HCT116 (cell line): ENCODE measurements around the gene YAP1. TPM values are rescaled to one million over a fixed set of nuclear protein-coding genes. Genes with fewer than 3 reads are reported as not detected.

Experiments
- ATAC-seq: fragments of 200-7000 bp; cut with Tn5 transposase; 2 replicates; pipeline ENCODE4 v1.9.1; 2020; ENCODE audit warnings: mild to moderate bottlenecking, moderate library complexity
- BruUV-seq: library from RNA; stranded (reverse); fragments of 400-500 nt; replicated peaks from 2 replicates; lab custom pipeline; 2021; lab: Mats Ljungman, UMichigan
- CTCF ChIA-PET: fragments of 300-600 bp; sonication (Branson Sonifier 250); formaldehyde crosslinking; loops from one replicate; lab custom pipeline; 2021; ENCODE audit warnings: antibody characterized with exemption; lab: Charles Lee
- POLR2A ChIA-PET: fragments of 300-600, 350-600 bp; sonication (Branson Sonifier 250); formaldehyde crosslinking; loops from one replicate; lab custom pipeline; 2021; ENCODE audit warnings: antibody characterized with exemption; lab: Charles Lee
- RAD21 ChIA-PET, 2 experiments: fragments of 300-600 bp; sonication (Branson Sonifier 250); formaldehyde crosslinking; loops; one replicate each; lab custom pipeline; 2023; ENCODE audit warnings: low total read pairs in 2 of 2; ENCODE audit not compliant: uncharacterized antibody in 2 of 2, unreplicated experiment in 2 of 2, low non-redundant PET in 1 of 2; lab: Charles Lee
- DNase-seq: peaks from one replicate; pipeline ENCODE4 v3.0.0-alpha.2; 2010; ENCODE audit warnings: low read depth, low spot score
- H2AFZ ChIP-seq: fragments of 200-600 bp; shearing (Covaris generic), sonication (generic); 2 replicates; pipeline ENCODE4 v1.6.1; 2017; ENCODE audit warnings: low read depth, mixed run types, mixed read lengths, antibody characterized with exemption, low read length; ENCODE audit not compliant: poor library complexity, severe bottlenecking
- H3K27ac ChIP-seq: 2 replicates; pipeline ENCODE4 v1.5.1; 2012; ENCODE audit warnings: low read depth, low read length
- H3K27me3 ChIP-seq: fragments of 200-600 bp; sonication (generic); 2 replicates; pipeline ENCODE4 v1.6.1; 2016; ENCODE audit warnings: mixed run types, low read length, mixed read lengths; ENCODE audit not compliant: insufficient read depth
- H3K36me3 ChIP-seq, 2 experiments: fragments of 200-500 bp in 1 of 2; fragments of 200-600 bp in 1 of 2; sonication (Bioruptor generic) in 1 of 2; sonication (generic) in 1 of 2; 2 replicates each; pipeline versions ENCODE4 v1.5.1 to v1.6.1; 2014 to 2016; ENCODE audit warnings: low read length in 2 of 2, inconsistent platforms in 1 of 2, mixed read lengths in 1 of 2, mixed run types in 1 of 2; ENCODE audit not compliant: insufficient read depth in 2 of 2, control insufficient read depth in 1 of 2
- H3K4me1 ChIP-seq, 2 experiments: fragments of 200-600 bp in 1 of 2; sonication (generic) in 1 of 2; 2 replicates each; pipeline versions ENCODE4 v1.5.1 to v1.6.1; 2012 to 2017; ENCODE audit warnings: low read length in 2 of 2, inconsistent platforms in 1 of 2, mild to moderate bottlenecking in 1 of 2, mixed read lengths in 1 of 2, mixed run types in 1 of 2, moderate library complexity in 1 of 2; ENCODE audit not compliant: insufficient read depth in 2 of 2, control insufficient read depth in 1 of 2
- H3K4me2 ChIP-seq: fragments of 200-600 bp; sonication (generic); 2 replicates; pipeline ENCODE4 v1.6.1; 2017; ENCODE audit warnings: mixed run types, low read length, mixed read lengths
- H3K4me3 ChIP-seq, 2 experiments: fragments of 200-600 bp in 1 of 2; sonication (generic) in 1 of 2; replicated peaks in 1 of 2; 2 replicates each; pipeline ENCODE4 v1.5.1; 2011 to 2016; ENCODE audit warnings: low read length in 2 of 2, control low read depth in 1 of 2, low read depth in 1 of 2, mild to moderate bottlenecking in 1 of 2, mixed read lengths in 1 of 2, mixed run types in 1 of 2
- H3K79me2 ChIP-seq: fragments of 200-600 bp; sonication (generic); 2 replicates; pipeline ENCODE4 v1.6.1; 2017; ENCODE audit warnings: mild to moderate bottlenecking, mixed run types, low read length, moderate library complexity, mixed read lengths; ENCODE audit not compliant: insufficient read depth
- H3K9ac ChIP-seq: fragments of 200-600 bp; sonication (generic); 2 replicates; pipeline ENCODE4 v1.6.1; 2016; ENCODE audit warnings: low read length, mixed read lengths
- H3K9me2 ChIP-seq: fragments of 200-600 bp; sonication (generic), shearing (Covaris generic); 2 replicates; pipeline ENCODE4 v1.6.1; 2017; ENCODE audit warnings: mixed run types, mild to moderate bottlenecking, moderate library complexity; ENCODE audit not compliant: insufficient read depth
- H3K9me3 ChIP-seq, 2 experiments: fragments of 200-500 bp in 1 of 2; fragments of 200-600 bp in 1 of 2; sonication (Bioruptor generic) in 1 of 2; sonication (generic) in 1 of 2; 2 replicates each; pipeline ENCODE4 v1.6.1; 2014 to 2017; ENCODE audit warnings: low read length in 2 of 2, mixed read lengths in 2 of 2, inconsistent platforms in 1 of 2, low read depth in 1 of 2, mild to moderate bottlenecking in 1 of 2, mixed run types in 1 of 2, moderate library complexity in 1 of 2; ENCODE audit not compliant: control insufficient read depth in 1 of 2, insufficient read depth in 1 of 2
- H4K20me1 ChIP-seq: fragments of 200-600 bp; sonication (generic), shearing (Covaris generic); 2 replicates; pipeline ENCODE4 v1.6.1; 2017; ENCODE audit warnings: mixed run types, mild to moderate bottlenecking, moderate library complexity; ENCODE audit not compliant: insufficient read depth
- CEBPB ChIP-seq: IDR thresholded peaks from 2 replicates; pipeline ENCODE4 v1.6.1; 2012; ENCODE audit warnings: low read depth
- CTCF ChIP-seq, 3 experiments: fragments of 200-600 bp in 1 of 3; sonication (generic) in 1 of 3; IDR thresholded peaks in 2 of 3; conservative IDR thresholded peaks in 1 of 3; 2 replicates each; pipeline ENCODE4 v1.5.1; 2012 to 2017; ENCODE audit warnings: low read depth in 2 of 3, low read length in 2 of 3, antibody characterized with exemption in 1 of 3, borderline replicate concordance in 1 of 3, control low read depth in 1 of 3, mild to moderate bottlenecking in 1 of 3, mixed read lengths in 1 of 3, mixed run types in 1 of 3, moderate library complexity in 1 of 3; ENCODE audit not compliant: insufficient read depth in 1 of 3
- EZH2 ChIP-seq: fragments of 200-600 bp; sonication (generic); IDR thresholded peaks from 2 replicates; pipeline ENCODE4 v1.6.1; 2017; ENCODE audit warnings: antibody characterized with exemption, mixed run types
- FOSL1 ChIP-seq: IDR thresholded peaks from 2 replicates; pipeline ENCODE4 v1.6.1; 2012; ENCODE audit warnings: low read depth
- MAX ChIP-seq: IDR thresholded peaks from 2 replicates; pipeline ENCODE4 v1.6.1; 2012
- RAD21 ChIP-seq: IDR thresholded peaks from 2 replicates; pipeline ENCODE4 v1.6.1; 2012; ENCODE audit warnings: low read depth, mild to moderate bottlenecking
- SIN3A ChIP-seq: IDR thresholded peaks from 2 replicates; pipeline ENCODE4 v1.6.1; 2012; ENCODE audit warnings: low read depth
- SP1 ChIP-seq: IDR thresholded peaks from 2 replicates; pipeline ENCODE4 v1.6.1; 2012; ENCODE audit warnings: low read depth
- SRF ChIP-seq: IDR thresholded peaks from 2 replicates; pipeline ENCODE4 v1.6.1; 2012; ENCODE audit warnings: low read depth
- TCF7L2 ChIP-seq: IDR thresholded peaks from 2 replicates; pipeline ENCODE4 v1.7.0; 2011; ENCODE audit warnings: borderline replicate concordance, inconsistent platforms; ENCODE audit not compliant: insufficient read depth, insufficient read length; ENCODE audit errors: extremely low read depth
- YY1 ChIP-seq: IDR thresholded peaks from 2 replicates; pipeline ENCODE4 v1.6.1; 2011; ENCODE audit warnings: low read length, low read depth, moderate library complexity, mild to moderate bottlenecking; ENCODE audit not compliant: insufficient replicate concordance; ENCODE audit errors: extremely low read depth
- intact Hi-C: fragments of 100-400 bp; cut with micrococcal nuclease; formaldehyde crosslinking; loops from 2 replicates; pipeline ENCODE4 v1.10.0; 2022
- total RNA-seq: library from RNA; stranded (reverse); gene quantifications from one replicate; pipeline ENCODE4 v1.2.1, GENCODE V29; 2021; ENCODE audit not compliant: unreplicated experiment

YAP1 gene
- total RNA-seq, 1 experiment from 2014 or later: 88.6 TPM

- TF ChIP-seq MAX (no peak), CTCF (IDR thresholded peaks at IDR 0.05 in 2 of 3, conservative IDR thresholded peaks at IDR 0.05 in 1 of 3; ENCODE audit: borderline replicate concordance in 1 of 3, insufficient read depth in 1 of 3, low read depth in 2 of 3, low read length in 2 of 3) (no peak), CEBPB (no peak)
Observed at GRCh38 chr11:102153082-102153481, 42.8 kb downstream of the YAP1 start (continued).

- no TSS peak for BruUV-seq
- CTCF ChIA-PET: no interaction called here
Observed at GRCh38 chr11:102154806-102155205, 44.6 kb downstream of the YAP1 start.

More at GRCh38 chr11:102154806-102155205, 44.6 kb downstream of the YAP1 start:
- POLR2A ChIA-PET: no interaction called here
- intact Hi-C loops: no loop called here
- Histone ChIP-seq H4K20me1 (peaks cover 16% of the 10 kb centered on the region; the same call in 1 of the 2 replicates), H3K9me3 (no peaks in the 10 kb centered on the region), H2AFZ (no peak overlapping the region), H3K36me3 (no peaks in the 10 kb centered on the region), H3K4me1 (peaks cover 16 to 28% of the 10 kb centered on the region in 2 experiments; a peak in 3 of 4 replicates), H3K79me2 (peaks cover 99% of the 10 kb centered on the region), H3K27me3 (no peaks in the 10 kb centered on the region), H3K9me2 (no peaks in the 10 kb centered on the region), H3K4me2 (no peak overlapping the region), H3K9ac (no peak overlapping the region), H3K4me3 (no peak overlapping the region), H3K27ac (no peak overlapping the region)
- RAD21 ChIA-PET: no interaction called here
- no peak for DNase-seq
- no peak for ATAC-seq
- no peak for TF ChIP-seq SP1
- no peak for TF ChIP-seq CTCF (IDR thresholded peaks at IDR 0.05 in 2 of 3, conservative IDR thresholded peaks at IDR 0.05 in 1 of 3; ENCODE audit: borderline replicate concordance in 1 of 3, insufficient read depth in 1 of 3, low read depth in 2 of 3, low read length in 2 of 3)
- TF ChIP-seq TCF7L2: no peak
- TF ChIP-seq SRF: no peak
- TF ChIP-seq MAX: no peak
- no peak for TF ChIP-seq RAD21
- no peak for TF ChIP-seq SIN3A
- TF ChIP-seq FOSL1: no peak
- no peak for TF ChIP-seq EZH2
- no peak for TF ChIP-seq YY1
